ENCODE data around the gene ALAS1.

Gene ALAS1

GRCh38 chr3:52202384-52203077 is 4.6 kb downstream of the ALAS1 start:
- DNase-seq: no peak

DNA sequence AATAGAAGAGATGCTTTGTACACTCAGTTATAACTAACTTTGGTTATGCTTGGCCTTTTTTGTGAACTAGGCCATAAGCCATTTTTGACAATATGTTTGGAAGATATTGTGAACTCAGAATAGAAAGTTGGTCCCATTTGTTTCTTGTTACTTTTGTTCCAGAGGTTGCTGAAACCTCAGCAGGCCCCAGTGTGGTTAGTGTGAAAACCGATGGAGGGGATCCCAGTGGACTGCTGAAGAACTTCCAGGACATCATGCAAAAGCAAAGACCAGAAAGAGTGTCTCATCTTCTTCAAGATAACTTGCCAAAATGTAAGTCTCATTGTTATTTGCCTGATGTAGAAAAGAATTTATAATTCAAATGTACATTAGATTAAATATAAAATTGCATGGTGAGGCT is 5.7 kb downstream of the ALAS1 start:
- no peak for DNase-seq

DNA sequence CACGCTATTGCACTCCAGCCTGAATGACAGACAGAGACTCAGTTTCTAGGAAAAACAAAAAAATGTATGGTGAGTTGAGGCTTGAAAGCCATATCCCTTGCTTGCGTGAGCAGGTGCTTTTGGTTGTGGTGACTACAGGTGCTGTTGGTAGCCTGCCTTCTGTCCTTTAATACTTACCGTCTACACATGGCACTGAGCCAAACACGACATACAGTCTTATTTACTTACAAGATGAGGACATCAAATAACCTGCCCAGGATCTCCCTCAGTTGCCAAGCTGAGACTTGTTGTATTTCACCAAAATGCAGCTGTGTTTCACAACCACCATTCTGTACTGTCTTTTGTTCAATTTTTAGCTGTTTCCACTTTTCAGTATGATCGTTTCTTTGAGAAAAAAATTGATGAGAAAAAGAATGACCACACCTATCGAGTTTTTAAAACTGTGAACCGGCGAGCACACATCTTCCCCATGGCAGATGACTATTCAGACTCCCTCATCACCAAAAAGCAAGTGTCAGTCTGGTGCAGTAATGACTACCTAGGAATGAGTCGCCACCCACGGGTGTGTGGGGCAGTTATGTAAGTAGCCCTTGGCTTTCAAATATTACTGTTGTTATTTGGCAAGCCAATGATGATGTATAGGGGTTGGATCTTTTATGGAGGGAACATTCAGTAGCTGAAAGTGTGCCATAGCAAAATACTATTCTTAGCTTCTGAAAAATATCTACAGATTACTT is 6.5 kb downstream of the ALAS1 start:
- DNase-seq: no peak

- DNase-seq: no peak
Observed at GRCh38 chr3:52205727-52206372, 7.9 kb downstream of the ALAS1 start.

DNA sequence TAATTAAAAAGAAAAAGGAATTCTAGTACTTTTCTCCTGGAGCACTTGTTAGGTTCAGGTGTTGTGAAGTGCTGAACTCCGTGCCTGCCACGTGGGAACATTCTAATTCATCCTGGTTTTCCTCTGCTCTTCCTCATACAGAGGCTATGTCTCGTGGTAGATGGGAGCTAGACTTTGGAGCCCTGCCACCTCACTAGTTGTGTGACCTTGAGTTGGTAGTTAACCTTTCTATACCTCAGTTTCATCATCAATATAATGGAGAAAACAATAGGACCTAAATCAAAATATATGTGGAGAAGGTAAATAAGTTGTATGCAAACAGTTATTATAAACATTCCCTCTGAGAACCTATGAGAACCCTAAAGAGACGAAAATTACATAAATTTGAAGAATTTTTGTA is 10.6 kb downstream of the ALAS1 start:
- DNase-seq: no peak

DNA sequence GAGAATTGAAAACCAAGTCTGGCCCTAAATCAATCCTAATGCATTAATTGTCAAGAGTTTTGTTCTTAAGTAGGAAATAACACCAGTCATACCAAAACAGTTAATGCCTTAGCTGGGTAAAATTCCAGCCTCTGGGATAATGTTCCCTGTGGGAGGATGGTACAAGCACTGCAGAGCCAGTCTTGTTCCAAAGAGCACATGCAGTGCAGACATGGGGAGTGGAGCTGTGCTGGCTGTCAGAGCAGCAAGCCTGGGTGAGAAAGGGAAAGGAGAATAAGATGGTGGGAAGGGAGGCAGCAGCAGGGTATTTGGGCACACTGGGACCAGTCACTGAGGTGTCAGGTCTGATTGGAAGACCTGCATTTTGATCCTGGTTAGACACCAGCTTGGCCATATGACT is 12.1 kb downstream of the ALAS1 start:
- no peak for DNase-seq

- no peak for DNase-seq
Observed at GRCh38 chr3:52210550-52211046, 12.6 kb downstream of the ALAS1 start.

DNA sequence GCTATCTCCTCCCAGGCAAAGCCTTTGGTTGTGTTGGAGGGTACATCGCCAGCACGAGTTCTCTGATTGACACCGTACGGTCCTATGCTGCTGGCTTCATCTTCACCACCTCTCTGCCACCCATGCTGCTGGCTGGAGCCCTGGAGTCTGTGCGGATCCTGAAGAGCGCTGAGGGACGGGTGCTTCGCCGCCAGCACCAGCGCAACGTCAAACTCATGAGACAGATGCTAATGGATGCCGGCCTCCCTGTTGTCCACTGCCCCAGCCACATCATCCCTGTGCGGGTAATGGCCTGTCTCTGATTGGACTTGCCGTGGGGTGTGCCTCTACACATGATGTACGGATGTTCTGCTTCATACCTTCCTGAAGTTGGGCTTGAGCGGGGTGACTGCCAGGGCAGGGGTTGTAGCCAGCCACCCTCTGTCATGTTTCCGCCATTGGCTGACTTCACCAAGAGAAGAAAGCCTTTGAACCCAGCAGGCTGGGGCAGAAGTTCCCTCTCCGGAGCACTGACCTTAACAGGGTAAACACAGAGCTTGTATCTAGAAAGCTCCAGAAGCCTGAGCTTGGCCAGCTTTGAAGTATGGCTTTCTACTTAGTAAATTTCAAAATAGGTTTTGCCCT is 13.4 kb downstream of the ALAS1 start:
- no peak for DNase-seq

DNA sequence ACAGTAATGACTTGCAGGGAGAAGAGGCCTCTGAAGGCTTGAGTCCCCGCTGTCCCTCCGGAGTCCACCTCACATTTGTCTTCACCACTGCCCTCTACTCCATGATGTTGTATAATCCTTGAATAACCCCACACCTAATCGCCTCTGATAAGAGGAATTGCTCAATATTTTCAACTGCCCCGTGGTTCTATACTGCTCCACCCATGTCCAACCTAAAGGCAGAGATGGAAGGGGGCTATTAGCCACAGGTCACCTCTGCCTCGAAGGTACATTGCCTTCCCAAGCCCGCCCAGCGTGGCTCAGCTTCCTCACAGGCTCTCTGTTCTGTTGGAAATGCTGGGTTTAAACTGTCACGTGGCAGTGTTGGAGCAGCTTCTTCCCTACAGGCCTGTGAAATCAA is 15.0 kb downstream of the ALAS1 start:
- DNase-seq: no peak

- no peak for DNase-seq
Observed at GRCh38 chr3:52213901-52214300, 15.9 kb downstream of the ALAS1 start.

DNA sequence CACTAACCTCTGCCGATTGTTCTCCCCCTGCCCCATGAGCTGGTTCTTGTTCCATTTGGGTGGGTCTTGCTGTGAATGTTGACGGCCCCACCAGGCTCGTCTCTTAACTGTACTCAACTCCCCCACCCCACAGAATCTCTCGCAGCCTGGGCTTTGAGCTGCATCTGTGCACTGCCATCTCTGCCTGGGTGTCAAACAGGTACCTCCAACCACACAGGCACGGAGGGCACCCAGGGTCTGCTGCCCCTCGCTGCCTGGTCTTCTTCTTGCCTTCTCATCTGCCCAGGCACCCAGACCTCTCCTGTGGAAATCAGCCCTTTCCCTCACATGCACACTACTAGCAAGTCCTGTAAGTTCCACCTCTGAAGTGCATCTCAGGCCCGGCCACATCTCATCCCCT is 17.4 kb downstream of the ALAS1 start:
- no peak for DNase-seq

- DNase-seq: peak in 4 of 6 experiments; percentile 15 to 50 (median 35)
Observed at GRCh38 chr3:52216585-52217408, 18.8 kb downstream of the ALAS1 start.

DNA sequence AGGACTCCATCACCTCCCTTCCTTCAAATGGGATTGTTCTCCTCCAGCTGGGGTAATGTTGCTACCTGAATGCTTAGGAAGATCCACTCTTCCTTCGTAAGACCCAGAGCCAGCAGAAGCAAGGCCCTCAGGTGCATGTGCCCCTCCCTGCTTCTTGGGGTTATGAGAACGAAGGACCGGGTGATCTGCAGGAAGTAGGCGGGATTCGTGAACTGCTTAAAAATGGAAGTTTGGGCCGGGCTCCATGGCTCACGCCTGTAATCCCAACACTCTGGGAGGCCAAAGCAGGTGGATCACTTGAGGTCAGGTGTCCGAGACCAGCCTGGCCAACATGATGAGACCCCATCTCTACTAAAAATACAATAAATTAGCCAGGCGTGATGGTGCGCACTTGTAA is 19.4 kb downstream of the ALAS1 start:
- no peak for DNase-seq

GRCh38 chr3:52218026-52218425 is 20.1 kb downstream of the ALAS1 start:
- DNase-seq: no peak

GRCh38 chr3:52218454-52218853 is 20.5 kb downstream of the ALAS1 start:
- DNase-seq: no peak

- no peak for DNase-seq
Observed at GRCh38 chr3:52218937-52219650, 21.1 kb downstream of the ALAS1 start.

DNA sequence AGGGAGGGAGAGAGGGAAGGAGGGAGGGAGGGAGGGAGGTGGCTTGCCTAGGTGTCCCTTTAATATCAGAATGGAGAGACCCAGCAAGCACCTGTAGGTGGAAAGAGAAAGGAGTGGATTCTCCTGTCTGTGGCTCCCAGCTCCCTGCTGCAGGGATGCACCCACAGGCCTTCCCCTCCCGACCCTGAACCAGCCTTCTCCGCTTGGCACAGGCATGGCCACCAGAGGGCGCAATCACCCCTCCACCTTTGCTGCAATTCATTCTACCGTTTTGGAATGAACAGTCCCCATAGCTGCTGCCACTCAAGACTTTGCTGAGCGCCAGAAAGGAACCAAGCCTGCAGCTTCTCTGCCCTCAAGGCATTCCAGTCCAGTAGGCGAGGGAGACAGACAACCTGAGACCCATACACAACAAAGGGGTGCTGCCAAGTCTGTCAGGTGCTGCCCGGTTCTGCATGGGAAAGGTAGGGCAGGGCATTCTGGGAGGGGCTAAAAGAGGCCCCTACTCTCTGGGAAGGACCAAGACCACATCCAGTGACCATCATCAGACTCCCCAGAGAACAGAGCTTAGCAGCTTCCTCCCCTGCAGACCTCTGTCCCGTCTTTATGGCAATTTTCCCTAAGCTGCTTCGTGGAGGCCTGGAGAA is 22.5 kb downstream of the ALAS1 start:
- peak; percentile 69 to 91 (median 80) for DNase-seq

GRCh38 chr3:52221141-52221562 is 23.2 kb downstream of the ALAS1 start:
- DNase-seq: no peak

GRCh38 chr3:52221563-52222318 is 23.8 kb downstream of the ALAS1 start:
- peak; percentile 30 to 78 (median 62) for DNase-seq
